ENCODE data around the gene SASH3. TPM values are rescaled to one million over a fixed set of nuclear protein-coding genes. Genes with fewer than 3 reads are reported as not detected.

The SASH3 gene
- total and polyA plus RNA-seq, 2 donors (not counting 1 experiment from before 2014, with no cell fraction given), result not detected

- H3K4me3 ChIP-seq (replicated peaks in 1 of 4; ENCODE audit: control extremely low read depth in 1 of 4, insufficient read depth in 1 of 4, low read depth in 3 of 4, low read length in 4 of 4), result no peak overlapping the region
- H3K27ac ChIP-seq (ENCODE audit: insufficient read depth, low read length), result no peak overlapping the region
- no peaks in the 10 kb centered on the region for H3K27me3 ChIP-seq (ENCODE audit: control insufficient read depth, insufficient read depth, low read length)
- DNase-seq (ENCODE audit: low read depth in 2 of 2), result no peak
- no peaks in the 10 kb centered on the region for H4K20me1 ChIP-seq (ENCODE audit: control insufficient read depth, extremely low read depth, insufficient read depth, low read length)
- no peaks in the 10 kb centered on the region for H3K36me3 ChIP-seq (ENCODE audit: control insufficient read depth, insufficient read depth, low read length)
- no peaks in the 10 kb centered on the region for H3K79me2 ChIP-seq (ENCODE audit: control insufficient read depth, insufficient read depth, low read length)
- no peaks in the 10 kb centered on the region for H3K4me1 ChIP-seq (ENCODE audit: control insufficient read depth, extremely low read depth, insufficient read depth, low read length)
- no peak overlapping the region for H3K9ac ChIP-seq (ENCODE audit: insufficient read depth, low read length)
- TF ChIP-seq CTCF (conservative IDR thresholded peaks at IDR 0.05 in 1 of 2, IDR thresholded peaks at IDR 0.05 in 1 of 2; ENCODE audit: low read depth in 1 of 2, low read length in 2 of 2) (no peak), EZH2 (IDR thresholded peaks at IDR 0.05; ENCODE audit: low read length, missing control alignments) (no peak)
- no peak overlapping the region for H3K4me2 ChIP-seq (ENCODE audit: extremely low read depth, insufficient read depth, low read length)
- H3K9me3 ChIP-seq (ENCODE audit: control insufficient read depth, insufficient read depth, low read depth, low read length), result no peaks in the 10 kb centered on the region
- no peak overlapping the region for H2AFZ ChIP-seq (ENCODE audit: low read length)
Observed at GRCh38 chrX:129790146-129790545, 10.4 kb downstream of the SASH3 start.

GRCh38 chrX:129790808-129791207 lies 11.1 kb downstream of the SASH3 start:
- Histone ChIP-seq H3K27ac (ENCODE audit: insufficient read depth, low read length) (no peak overlapping the region), H3K4me1 (ENCODE audit: control insufficient read depth, extremely low read depth, insufficient read depth, low read length) (no peaks in the 10 kb centered on the region), H3K27me3 (ENCODE audit: control insufficient read depth, insufficient read depth, low read length) (no peaks in the 10 kb centered on the region), H3K4me3 (replicated peaks in 1 of 4; ENCODE audit: control extremely low read depth in 1 of 4, insufficient read depth in 1 of 4, low read depth in 3 of 4, low read length in 4 of 4) (no peak overlapping the region), H3K4me2 (ENCODE audit: extremely low read depth, insufficient read depth, low read length) (no peak overlapping the region), H3K79me2 (ENCODE audit: control insufficient read depth, insufficient read depth, low read length) (no peaks in the 10 kb centered on the region), H3K9ac (ENCODE audit: insufficient read depth, low read length) (no peak overlapping the region), H3K9me3 (ENCODE audit: control insufficient read depth, insufficient read depth, low read depth, low read length) (no peaks in the 10 kb centered on the region), H4K20me1 (ENCODE audit: control insufficient read depth, extremely low read depth, insufficient read depth, low read length) (no peaks in the 10 kb centered on the region), H3K36me3 (ENCODE audit: control insufficient read depth, insufficient read depth, low read length) (no peaks in the 10 kb centered on the region), H2AFZ (ENCODE audit: low read length) (no peak overlapping the region)
- no peak for DNase-seq (ENCODE audit: low read depth in 2 of 2)
- TF ChIP-seq EZH2 (IDR thresholded peaks at IDR 0.05; ENCODE audit: low read length, missing control alignments) (no peak), CTCF (conservative IDR thresholded peaks at IDR 0.05 in 1 of 2, IDR thresholded peaks at IDR 0.05 in 1 of 2; ENCODE audit: low read depth in 1 of 2, low read length in 2 of 2) (no peak)

- TF ChIP-seq CTCF (conservative IDR thresholded peaks at IDR 0.05 in 1 of 2, IDR thresholded peaks at IDR 0.05 in 1 of 2; ENCODE audit: low read depth in 1 of 2, low read length in 2 of 2) (no peak), EZH2 (IDR thresholded peaks at IDR 0.05; ENCODE audit: low read length, missing control alignments) (no peak)
- no peak overlapping the region for H3K4me2 ChIP-seq (ENCODE audit: extremely low read depth, insufficient read depth, low read length)
- no peaks in the 10 kb centered on the region for H4K20me1 ChIP-seq (ENCODE audit: control insufficient read depth, extremely low read depth, insufficient read depth, low read length)
- H3K27me3 ChIP-seq (ENCODE audit: control insufficient read depth, insufficient read depth, low read length), result no peaks in the 10 kb centered on the region
- DNase-seq (ENCODE audit: low read depth in 2 of 2), result no peak
- H2AFZ ChIP-seq (ENCODE audit: low read length), result no peak overlapping the region
- no peak overlapping the region for H3K9ac ChIP-seq (ENCODE audit: insufficient read depth, low read length)
- H3K9me3 ChIP-seq (ENCODE audit: control insufficient read depth, insufficient read depth, low read depth, low read length), result no peaks in the 10 kb centered on the region
- no peak overlapping the region for H3K4me3 ChIP-seq (replicated peaks in 1 of 4; ENCODE audit: control extremely low read depth in 1 of 4, insufficient read depth in 1 of 4, low read depth in 3 of 4, low read length in 4 of 4)
- H3K79me2 ChIP-seq (ENCODE audit: control insufficient read depth, insufficient read depth, low read length), result no peaks in the 10 kb centered on the region
- no peaks in the 10 kb centered on the region for H3K36me3 ChIP-seq (ENCODE audit: control insufficient read depth, insufficient read depth, low read length)
- no peaks in the 10 kb centered on the region for H3K4me1 ChIP-seq (ENCODE audit: control insufficient read depth, extremely low read depth, insufficient read depth, low read length)
- H3K27ac ChIP-seq (ENCODE audit: insufficient read depth, low read length), result no peak overlapping the region
Observed at GRCh38 chrX:129791336-129791735, 11.6 kb downstream of the SASH3 start.

Measured in fibroblast of lung (primary cell).